ENCODE data around the gene CTPS1.
A peak's percentile ranks its signal among the peaks of the same experiment; 100 is the strongest.

Gene CTPS1

DNA sequence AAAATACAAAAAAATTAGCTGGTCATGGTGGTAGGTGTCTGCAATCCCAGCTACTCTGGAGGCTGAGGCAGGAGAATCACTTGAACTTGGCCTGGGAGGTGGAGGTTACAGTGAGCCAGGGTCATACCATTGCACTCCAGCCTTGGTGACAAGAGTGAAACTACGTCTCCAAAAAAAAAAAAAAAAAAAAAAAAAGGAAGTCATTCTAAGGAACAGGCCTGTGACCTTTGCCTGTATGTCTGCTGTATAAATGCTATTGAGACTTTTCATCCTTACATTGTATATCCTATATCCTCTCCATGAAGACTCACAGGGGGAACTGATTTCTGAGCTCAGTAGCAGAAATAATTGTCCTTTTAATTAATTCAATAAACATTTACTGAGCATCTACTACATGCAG is 7.5 kb upstream of the CTPS1 start:
- no peak for DNase-seq

DNA sequence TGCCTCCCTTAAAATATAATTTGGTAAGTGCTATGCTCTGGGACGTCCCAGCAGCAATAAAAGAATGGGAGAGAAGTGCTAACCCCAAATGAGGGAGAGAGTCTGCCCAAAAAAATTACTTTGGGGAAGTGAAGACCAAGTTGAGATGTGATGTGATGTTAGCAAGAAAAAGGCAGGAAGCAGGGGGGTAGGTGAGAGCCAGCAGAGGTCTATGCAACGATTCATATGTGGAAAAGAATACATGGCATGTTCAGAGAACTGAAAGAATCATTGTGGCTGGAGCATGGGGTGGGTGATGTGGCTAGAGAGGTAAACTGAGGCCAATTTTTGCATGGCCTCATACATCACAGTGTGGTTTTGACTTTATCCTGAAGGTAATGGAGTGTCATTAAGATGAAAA is 5.6 kb upstream of the CTPS1 start:
- DNase-seq: no peak

DNA sequence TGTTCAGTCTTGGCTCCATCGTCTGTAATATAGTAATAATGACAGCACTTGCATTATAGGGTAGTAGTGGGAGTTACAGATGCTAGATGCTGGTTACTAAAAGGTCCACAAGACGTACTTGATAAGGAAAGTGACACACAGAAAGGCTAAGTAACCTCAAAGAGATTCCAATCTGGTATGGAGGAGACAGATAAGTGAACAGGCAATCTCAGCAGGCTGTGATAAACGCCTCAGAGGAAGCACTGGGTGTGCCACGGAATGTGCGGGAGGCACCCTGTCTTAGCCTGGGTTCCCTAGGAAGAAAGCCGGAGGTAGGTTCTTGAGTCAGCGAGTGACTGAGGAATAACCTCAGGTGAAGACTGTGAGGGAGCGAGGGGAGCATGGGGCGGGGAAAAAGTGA is 4.6 kb upstream of the CTPS1 start:
- DNase-seq: no peak

- DNase-seq: no peak
Measured at GRCh38 chr1:40976952-40977690, 2.4 kb upstream of the CTPS1 start.

DNA sequence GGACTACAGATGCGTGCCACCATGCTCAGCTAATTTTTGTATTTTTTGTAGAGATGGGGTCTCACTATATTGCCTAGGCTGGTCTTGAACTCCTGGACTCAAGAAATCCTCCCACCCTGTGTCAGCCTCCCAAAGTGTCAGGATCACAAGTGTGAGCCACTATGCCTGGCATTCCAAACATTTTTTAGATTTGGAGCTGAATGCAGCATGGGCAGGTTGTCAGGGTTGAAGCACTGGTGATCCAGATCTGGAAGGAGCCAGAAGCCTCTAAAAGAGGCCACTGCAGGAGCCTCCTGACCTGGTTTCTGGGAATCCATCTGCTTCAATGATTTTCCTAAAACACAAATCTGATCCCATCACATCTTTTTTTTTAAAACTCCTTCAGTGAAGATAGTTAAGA is 1.8 kb upstream of the CTPS1 start:
- no peak for DNase-seq

GRCh38 chr1:40978886-40979240 is 633 bp upstream of the CTPS1 start:
- DNase-seq: no peak

DNA sequence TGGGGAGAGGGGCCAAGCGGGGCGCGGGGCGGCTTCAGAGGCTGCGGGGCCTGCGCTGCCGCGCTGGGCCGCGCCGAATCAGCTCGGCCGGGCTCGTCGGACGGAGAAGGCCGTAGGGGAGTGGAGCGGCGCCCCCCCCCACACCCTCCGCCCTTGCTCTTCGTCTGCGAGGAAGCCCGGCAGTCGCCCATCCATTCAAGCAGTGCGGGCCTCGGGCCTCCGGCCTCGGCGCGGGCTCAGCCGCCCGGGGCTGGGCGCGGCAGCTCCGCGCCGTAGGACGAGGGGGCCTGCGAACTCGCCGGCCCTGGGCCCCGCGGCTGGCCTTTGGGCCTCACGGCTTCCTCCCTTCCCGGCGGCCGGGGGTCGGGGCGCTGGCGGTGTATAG is 564 bp downstream of the CTPS1 start:
- DNase-seq: no peak

GRCh38 chr1:40980453-40981121 is 1.1 kb downstream of the CTPS1 start:
- DNase-seq: peak; percentile 51

DNA sequence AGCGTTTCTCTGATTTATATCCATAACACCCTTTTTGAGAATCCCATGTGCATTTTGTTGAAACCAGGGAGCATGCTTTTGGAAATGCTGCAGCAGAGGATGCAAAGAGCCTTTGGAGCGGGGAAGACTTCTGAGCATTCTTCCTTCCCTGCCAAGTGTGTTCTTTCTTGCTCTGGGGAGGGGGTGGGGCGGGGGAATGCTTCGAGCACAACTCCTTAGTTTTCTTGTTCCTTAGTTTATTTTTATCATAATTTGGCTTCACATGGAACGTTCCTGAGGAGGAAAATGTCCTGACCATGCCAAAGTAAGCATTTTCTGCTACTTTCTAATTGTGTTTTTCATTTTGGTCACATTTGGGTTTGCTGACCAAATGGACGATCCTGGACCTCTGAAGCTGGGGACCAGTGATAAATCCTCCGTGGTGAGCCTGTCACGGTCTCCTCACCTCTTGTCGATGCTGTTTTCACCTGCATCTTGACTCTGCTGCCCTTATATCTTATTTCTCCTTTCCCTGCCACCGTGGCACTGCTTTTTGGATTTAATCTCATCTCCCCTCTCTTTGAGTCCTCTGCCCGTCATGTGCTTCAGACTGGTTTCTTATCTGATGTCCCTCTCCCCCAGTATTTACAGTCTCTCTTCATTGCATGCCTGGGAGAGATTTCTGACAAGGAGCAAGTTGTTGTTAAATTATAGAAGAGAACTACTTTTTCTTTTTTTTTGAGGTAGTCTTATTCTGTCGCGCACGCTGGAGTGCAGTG is 2.4 kb downstream of the CTPS1 start:
- DNase-seq: no peak

- no peak for DNase-seq
Measured at GRCh38 chr1:40982721-40983120, 3.2 kb downstream of the CTPS1 start.

DNA sequence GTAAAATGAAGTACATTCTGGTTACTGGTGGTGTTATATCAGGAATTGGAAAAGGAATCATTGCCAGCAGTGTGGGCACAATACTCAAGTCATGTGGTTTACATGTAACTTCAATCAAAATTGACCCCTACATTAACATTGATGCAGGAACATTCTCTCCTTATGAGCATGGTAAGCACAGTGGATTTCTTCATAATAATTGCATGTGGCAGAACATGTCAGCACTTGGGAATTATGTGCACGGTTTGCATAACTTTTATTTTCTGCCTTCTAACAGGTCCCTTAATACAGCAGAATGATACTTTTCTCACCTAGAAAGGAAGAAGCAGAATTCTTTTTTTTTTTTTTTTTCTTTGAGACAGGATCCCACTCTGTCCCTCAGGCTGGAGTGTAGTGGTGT is 3.8 kb downstream of the CTPS1 start:
- no peak for DNase-seq

DNA sequence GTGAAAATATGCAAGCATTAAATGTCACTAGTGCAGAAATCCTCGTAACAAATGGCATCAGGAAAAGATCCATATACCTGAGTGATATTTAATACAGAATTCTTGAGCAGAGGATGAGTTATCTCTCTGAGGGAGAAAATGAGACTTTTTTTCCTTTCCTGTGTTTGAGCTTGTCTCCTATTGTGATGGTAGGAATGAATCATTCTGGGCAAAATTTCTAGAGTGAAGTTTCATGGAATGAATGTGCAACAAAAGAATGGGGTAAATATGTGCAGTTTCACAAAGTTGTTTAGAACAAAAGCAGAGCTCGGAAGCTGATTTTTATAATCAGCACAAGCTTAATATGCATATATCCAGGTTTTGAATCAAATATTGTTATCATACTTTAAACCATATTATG is 4.6 kb downstream of the CTPS1 start:
- no peak for DNase-seq

DNA sequence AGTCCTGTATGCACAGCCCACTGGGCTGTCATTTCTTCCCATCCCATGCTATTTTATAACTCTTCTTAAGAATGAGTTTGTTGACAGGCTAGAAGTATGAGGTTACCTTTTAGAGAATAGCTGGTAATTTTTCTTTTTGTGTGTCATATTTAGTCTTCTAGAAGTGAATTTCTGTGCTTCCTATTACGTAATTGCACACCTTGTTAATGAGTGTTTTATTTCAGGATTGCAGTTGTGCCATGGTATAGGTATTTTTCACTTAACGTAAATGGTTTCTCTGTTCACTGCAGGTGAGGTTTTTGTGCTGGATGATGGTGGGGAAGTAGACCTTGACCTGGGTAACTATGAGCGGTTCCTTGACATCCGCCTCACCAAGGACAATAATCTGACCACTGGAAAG is 5.0 kb downstream of the CTPS1 start:
- DNase-seq: no peak

- DNase-seq: peak; percentile 43
Measured at GRCh38 chr1:40985161-40985560, 5.7 kb downstream of the CTPS1 start.

- no peak for DNase-seq
Measured at GRCh38 chr1:40985875-40986274, 6.4 kb downstream of the CTPS1 start.

GRCh38 chr1:40986328-40986783 is 6.9 kb downstream of the CTPS1 start:
- DNase-seq: no peak

DNA sequence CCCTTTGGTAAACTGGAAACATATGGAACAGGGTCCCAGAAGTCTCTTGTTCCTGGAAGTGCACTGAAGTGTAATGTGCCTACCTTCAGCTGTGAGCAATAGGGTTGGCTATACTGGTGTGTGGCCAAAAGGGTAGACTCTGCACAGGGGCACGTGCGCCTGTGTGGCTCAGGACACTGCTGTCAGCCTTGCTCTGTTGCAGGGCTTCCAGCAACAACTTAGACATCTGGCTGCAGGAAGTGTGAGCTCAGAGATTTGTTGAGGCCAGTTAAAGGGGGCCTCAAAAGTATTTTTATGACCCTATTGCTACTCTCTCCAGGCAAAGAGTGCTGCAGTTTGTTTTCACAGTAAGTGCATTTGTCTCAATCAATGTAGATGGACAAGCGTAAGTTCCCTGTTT is 7.5 kb downstream of the CTPS1 start:
- no peak for DNase-seq

DNA sequence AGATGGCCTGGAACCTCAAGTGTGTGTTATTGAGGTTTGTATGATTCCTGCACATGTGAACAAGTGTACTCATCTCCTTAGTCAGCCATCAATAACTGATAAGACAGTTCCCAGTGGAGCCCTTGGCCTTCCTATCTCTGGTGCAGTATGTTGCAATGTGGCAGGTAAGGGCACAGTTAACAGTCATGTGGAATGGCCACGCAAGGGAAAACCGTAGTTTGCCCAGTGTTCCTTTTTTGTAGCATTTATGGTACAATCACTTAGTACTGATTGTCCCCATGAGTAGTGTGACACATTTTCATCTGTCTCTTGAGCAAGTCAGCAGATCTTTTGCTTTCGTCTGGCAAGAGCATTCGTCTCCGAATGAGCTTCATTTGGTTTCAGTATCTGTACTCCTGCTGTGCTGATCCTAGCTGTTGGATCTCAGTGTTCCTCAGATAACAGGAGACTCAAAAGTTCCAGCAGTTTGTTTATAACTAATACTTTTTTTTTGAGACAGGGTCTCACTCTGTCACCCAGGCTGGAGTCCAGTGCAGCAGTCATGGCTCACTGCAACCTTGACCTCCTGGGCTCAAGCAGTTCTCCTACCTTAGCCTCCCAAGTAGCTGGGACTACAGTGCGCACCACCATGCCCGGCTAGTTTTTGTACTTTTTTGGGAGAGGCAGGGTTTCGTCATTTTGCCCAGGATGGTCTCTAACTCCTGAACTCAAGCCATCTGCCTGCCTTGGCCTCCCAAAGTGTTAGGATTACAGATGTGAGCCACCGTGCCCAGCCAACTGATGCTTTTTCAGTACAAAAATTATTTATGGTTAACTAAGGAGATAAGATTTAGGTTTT is 8.2 kb downstream of the CTPS1 start:
- DNase-seq: no peak

DNA sequence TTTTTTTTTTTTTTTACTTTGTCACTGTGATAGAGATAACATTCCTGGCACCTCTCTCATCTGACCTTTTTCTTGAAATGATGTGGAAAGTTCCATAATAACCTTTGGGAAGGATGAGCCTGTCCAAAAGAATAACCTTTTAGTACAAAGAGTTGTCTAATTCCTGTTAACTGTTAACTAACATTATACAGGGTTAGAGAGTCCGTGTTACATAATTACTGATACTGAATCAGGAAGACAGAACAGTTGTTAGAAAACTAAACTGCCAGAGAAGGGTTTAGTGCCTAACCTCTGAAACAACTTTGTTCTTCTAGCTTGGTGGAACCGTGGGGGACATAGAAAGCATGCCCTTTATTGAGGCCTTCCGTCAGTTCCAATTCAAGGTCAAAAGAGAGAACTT is 8.8 kb downstream of the CTPS1 start:
- DNase-seq: no peak

GRCh38 chr1:40989066-40989465 is 9.6 kb downstream of the CTPS1 start:
- no peak for DNase-seq

GRCh38 chr1:40997096-40997495 is 17.6 kb downstream of the CTPS1 start:
- DNase-seq: no peak

DNA sequence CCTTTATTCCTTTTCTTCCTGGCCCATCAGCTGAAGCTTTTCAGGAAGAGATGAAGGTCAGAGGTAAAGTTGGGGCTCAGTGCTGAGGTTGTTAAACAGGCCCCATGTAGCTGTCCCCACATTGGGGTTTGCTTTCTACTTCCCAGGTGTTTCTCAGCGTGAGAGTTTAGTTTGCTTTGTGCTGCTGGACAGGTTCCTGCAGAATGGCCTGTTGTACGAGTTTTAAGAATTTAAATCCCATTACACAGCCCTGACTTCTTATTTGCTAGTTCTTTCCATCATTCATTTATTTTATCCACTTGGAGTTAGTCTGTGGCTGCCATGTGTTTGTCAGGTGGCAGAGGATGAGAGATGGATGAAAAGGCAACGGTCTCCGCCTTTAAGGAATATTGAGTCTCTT is 19.2 kb downstream of the CTPS1 start:
- no peak for DNase-seq

DNA sequence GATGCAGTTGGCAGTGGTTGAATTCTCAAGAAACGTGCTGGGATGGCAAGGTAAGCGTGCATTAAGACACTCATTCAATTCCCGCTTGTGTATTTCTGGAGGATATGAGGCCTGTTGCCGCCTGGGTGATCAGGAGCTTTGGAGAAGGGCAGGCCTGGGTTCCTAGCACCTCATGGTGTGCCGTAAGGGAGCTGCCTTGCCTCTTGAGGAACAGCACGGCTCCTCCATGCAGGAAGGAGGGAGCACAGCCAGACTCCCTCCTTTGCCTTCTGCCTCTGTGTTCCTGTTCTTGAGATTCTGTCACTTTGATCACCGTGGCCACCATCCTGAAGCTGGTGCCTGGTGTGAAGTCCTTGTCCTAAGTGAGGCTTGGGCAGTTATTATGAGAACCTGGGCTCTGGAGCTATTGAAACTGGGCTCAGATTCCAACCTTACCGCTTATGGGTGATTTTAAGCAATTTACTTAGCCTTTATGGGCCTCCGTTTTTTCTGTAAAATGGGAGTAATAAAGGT is 23.7 kb downstream of the CTPS1 start:
- no peak for DNase-seq
